Right lobe of liver (tissue), 6 donors: ENCODE results near the gene RNF214. TPM values are rescaled to one million over a fixed set of nuclear protein-coding genes. Genes with fewer than 3 reads are reported as not detected.

Source experiments
- ATAC-seq, 4 donors: fragments of 200-7000 bp; cut with Tn5 transposase; one replicate each; pipeline ENCODE4 v1.9.1; 2020; ENCODE audit warnings: mild to moderate bottlenecking in 4 of 4, moderate library complexity in 4 of 4
- DNase-seq, 3 donors: peaks; one replicate each; pipeline ENCODE4 v3.0.0-alpha.2; 2020
- H3K27ac ChIP-seq, 3 donors: fragments of 200-600 bp; one replicate each; pipeline ENCODE4 v1.8.0; 2022
- H3K27me3 ChIP-seq, 2 donors: fragments of 200-600 bp; one replicate each; pipeline ENCODE4 v1.8.0; 2022
- H3K36me3 ChIP-seq, 4 donors: fragments of 200-600 bp; sonication (generic) in 1 of 4; one replicate each; pipeline versions ENCODE4 v1.5.1 to v1.8.0; 2017 to 2022; ENCODE audit warnings: control low read depth in 1 of 4
- H3K4me1 ChIP-seq, 4 donors: fragments of 200-600 bp; sonication (generic) in 1 of 4; one replicate each; pipeline versions ENCODE4 v1.5.1 to v1.8.0; 2017 to 2022; ENCODE audit warnings: control low read depth in 1 of 4
- H3K4me3 ChIP-seq, 3 donors: fragments of 200-600 bp; one replicate each; pipeline ENCODE4 v1.8.0; 2022
- H3K9me3 ChIP-seq, 4 donors: fragments of 200-600 bp; sonication (generic) in 1 of 4; one replicate each; pipeline versions ENCODE4 v1.5.1 to v1.8.0; 2017 to 2022; ENCODE audit warnings: control low read depth in 1 of 4
- POLR2A ChIP-seq: fragments of 450-650 bp; IDR thresholded peaks from one replicate; pipeline ENCODE4 v1.6.1; 2017; ENCODE audit warnings: antibody characterized with exemption, mild to moderate bottlenecking
- WGBS: methylation state at CpG from one replicate; pipeline ENCODE4 v1.1.6; 2018; ENCODE audit warnings: low coverage, low lambda C conversion rate; ENCODE audit not compliant: insufficient coverage; ENCODE audit errors: missing lambda C conversion rate; 5-methylcytosine and 5-hydroxymethylcytosine counted together
- intact Hi-C, 2 donors: fragments of 100-400 bp; cut with DNase I; formaldehyde crosslinking; loops; one replicate each; pipeline versions ENCODE4 v1.11.2 to v1.14.1; 2022
- total RNA-seq, 6 experiments: library from RNA; depleted of rRNA in 2 of 6; stranded (reverse); fragments of >200 nt in 2 of 6; fragmentation: NEBNext Ultra II Directional in 3 of 6; extraction: Animal tissue kit (Norgen Biotek cat#: 25700) in 3 of 6; gene quantifications; one replicate each; pipeline versions ENCODE4 v1.1.0 to v1.2.4, GENCODE V29; 2016 to 2023
- TF ChIP-seq, protein P1 (sequence below), 4 donors: fragments of 200-600 bp in 3 of 4; fragments of 450-650 bp in 1 of 4; IDR thresholded peaks; one replicate each; pipeline versions ENCODE4 v1.5.1 to v1.8.0; 2016 to 2022; ENCODE audit warnings: antibody characterized with exemption in 4 of 4, mild to moderate bottlenecking in 2 of 4
- donor health status: DM: no; HTN: yes; CAD: no.
- donor health status: DM: no; HTN: no; CAD: no.
- donor health status: DM: no; HTN: no; CAD: no.
- donor health status: DM: no; HTN: yes; CAD: no.
- donor health status: DM: no; HTN: yes; CAD: no.

Gene RNF214
- total RNA-seq, 6 experiments from 2014 or later, result 5.6 to 9.4 (median 7.3) TPM

DNA sequence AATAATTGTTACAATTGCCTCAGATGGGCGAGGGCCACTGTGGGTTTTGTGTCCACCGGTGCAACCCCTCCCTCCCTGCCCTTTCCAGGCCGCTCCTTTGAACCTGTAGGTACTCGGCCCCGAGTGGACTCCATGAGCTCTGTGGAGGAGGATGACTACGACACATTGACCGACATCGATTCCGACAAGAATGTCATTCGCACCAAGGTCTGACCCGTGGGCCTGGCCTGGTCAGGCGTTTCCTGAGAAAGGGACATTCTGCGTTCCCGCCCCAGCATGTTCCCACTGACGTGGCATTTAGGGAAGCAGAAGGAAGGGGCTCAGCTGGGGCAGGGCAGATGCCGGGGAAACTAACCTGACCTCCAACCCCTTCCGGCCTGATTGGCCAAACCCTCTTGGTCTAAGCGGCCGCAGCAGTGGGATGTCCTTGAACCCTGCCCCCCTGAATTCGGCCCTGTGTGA, 43.8 kb upstream of the RNF214 start:
- 62% methylated on average over 4 of the region's 20 CpGs for WGBS
- Histone ChIP-seq H3K36me3 (peaks cover 0 to 71% (median 25%) of the 10 kb centered on the region in 4 donors), H3K27ac (no peak overlapping the region), H3K9me3 (no peaks in the 10 kb centered on the region), H3K4me3 (no peak overlapping the region), H3K4me1 (no peaks in the 10 kb centered on the region), H3K27me3 (no peaks in the 10 kb centered on the region)
- DNase-seq, result peak in 2 of 3 donors; percentile 38 to 62
- intact Hi-C loops, result no loop called here
- TF ChIP-seq, protein P1, sequence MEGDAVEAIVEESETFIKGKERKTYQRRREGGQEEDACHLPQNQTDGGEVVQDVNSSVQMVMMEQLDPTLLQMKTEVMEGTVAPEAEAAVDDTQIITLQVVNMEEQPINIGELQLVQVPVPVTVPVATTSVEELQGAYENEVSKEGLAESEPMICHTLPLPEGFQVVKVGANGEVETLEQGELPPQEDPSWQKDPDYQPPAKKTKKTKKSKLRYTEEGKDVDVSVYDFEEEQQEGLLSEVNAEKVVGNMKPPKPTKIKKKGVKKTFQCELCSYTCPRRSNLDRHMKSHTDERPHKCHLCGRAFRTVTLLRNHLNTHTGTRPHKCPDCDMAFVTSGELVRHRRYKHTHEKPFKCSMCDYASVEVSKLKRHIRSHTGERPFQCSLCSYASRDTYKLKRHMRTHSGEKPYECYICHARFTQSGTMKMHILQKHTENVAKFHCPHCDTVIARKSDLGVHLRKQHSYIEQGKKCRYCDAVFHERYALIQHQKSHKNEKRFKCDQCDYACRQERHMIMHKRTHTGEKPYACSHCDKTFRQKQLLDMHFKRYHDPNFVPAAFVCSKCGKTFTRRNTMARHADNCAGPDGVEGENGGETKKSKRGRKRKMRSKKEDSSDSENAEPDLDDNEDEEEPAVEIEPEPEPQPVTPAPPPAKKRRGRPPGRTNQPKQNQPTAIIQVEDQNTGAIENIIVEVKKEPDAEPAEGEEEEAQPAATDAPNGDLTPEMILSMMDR (IDR thresholded peaks at IDR 0.05), result no peak
- no peak for TF ChIP-seq POLR2A
- ATAC-seq, result peak; percentile 34 to 59 (median 48)

- no peaks in the 10 kb centered on the region for H3K9me3 ChIP-seq
- intact Hi-C loops, result no loop called here
- H3K27ac ChIP-seq, result no peak overlapping the region
- H3K36me3 ChIP-seq, result peaks cover 0 to 73% (median 26%) of the 10 kb centered on the region in 4 donors
- ATAC-seq (peak; percentile 30 to 53 (median 42)), DNase-seq (peak; percentile 38 to 65 (median 51))
- H3K4me3 ChIP-seq, result no peak overlapping the region
- H3K27me3 ChIP-seq, result no peaks in the 10 kb centered on the region
- H3K4me1 ChIP-seq, result no peaks in the 10 kb centered on the region
- TF ChIP-seq, protein P1 (IDR thresholded peaks at IDR 0.05), result no peak
- no peak for TF ChIP-seq POLR2A
- WGBS, result 86% methylated on average over 14 of the region's 22 CpGs
These were observed 43.1 kb upstream of the RNF214 start for GRCh38 chr11:117189191-117189940.

DNA sequence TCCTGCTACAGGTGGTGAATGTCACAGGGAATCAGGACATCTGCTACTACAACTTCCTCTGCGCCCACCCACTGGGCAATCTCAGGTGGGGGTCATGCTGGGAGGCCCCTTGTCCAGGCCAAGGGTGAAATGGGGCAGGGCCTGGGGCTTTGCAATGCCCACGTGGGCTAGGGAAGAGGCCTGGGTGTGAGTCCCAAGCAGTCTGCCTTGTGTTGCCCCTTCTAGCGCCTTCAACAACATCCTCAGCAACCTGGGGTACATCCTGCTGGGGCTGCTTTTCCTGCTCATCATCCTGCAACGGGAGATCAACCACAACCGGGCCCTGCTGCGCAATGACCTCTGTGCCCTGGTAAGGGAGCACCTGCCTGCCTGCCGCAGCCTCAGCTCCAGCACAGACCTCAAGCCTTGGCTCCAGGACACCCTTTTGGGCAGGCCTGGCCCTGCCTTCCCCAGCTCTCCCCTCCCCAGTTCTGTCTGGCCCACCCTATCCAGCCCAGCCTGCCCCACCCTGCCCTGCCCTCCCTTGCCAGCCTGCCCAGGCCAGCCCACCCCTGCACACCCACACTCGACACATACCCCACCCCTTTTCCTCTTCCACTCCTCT, 42.4 kb upstream of the RNF214 start:
- Histone ChIP-seq H3K4me1 (no peaks in the 10 kb centered on the region), H3K36me3 (peaks cover 0 to 70% (median 24%) of the 10 kb centered on the region in 4 donors), H3K4me3 (no peak overlapping the region), H3K27me3 (no peaks in the 10 kb centered on the region), H3K9me3 (no peaks in the 10 kb centered on the region), H3K27ac (no peak overlapping the region)
- intact Hi-C loops, result no loop called here
- ATAC-seq, result no peak
- 94% methylated on average over 2 of the region's 8 CpGs for WGBS
- peak in 2 of 3 donors; percentile 35 to 39 for DNase-seq
- TF ChIP-seq POLR2A, result no peak
- TF ChIP-seq, protein P1 (IDR thresholded peaks at IDR 0.05), result no peak

GRCh38 chr11:117191680-117192400, 40.6 kb upstream of the RNF214 start:
- intact Hi-C loops, result no loop called here
- DNase-seq, result peak in 1 of 3 donors; percentile 50
- H3K36me3 ChIP-seq, result peaks cover 0 to 70% (median 25%) of the 10 kb centered on the region in 4 donors

More at GRCh38 chr11:117191680-117192400, 40.6 kb upstream of the RNF214 start:
- WGBS, result 99% methylated on average over 11 of the region's 26 CpGs
- Histone ChIP-seq H3K27me3 (no peaks in the 10 kb centered on the region), H3K9me3 (no peaks in the 10 kb centered on the region), H3K4me1 (no peaks in the 10 kb centered on the region), H3K4me3 (no peak overlapping the region), H3K27ac (no peak overlapping the region)
- ATAC-seq, result no peak
- TF ChIP-seq, protein P1 (IDR thresholded peaks at IDR 0.05), result no peak
- no peak for TF ChIP-seq POLR2A
